GM19372 (cell line): ENCODE results near the gene NUDT9.

Experiments
- ATAC-seq: cut with Tn5 transposase; IDR thresholded peaks from one replicate; pipeline ENCODE4 v1.9.1; 2021; ENCODE audit warnings: mild to moderate bottlenecking, low read depth, moderate library complexity; ENCODE audit not compliant: unreplicated experiment

Gene NUDT9

DNA sequence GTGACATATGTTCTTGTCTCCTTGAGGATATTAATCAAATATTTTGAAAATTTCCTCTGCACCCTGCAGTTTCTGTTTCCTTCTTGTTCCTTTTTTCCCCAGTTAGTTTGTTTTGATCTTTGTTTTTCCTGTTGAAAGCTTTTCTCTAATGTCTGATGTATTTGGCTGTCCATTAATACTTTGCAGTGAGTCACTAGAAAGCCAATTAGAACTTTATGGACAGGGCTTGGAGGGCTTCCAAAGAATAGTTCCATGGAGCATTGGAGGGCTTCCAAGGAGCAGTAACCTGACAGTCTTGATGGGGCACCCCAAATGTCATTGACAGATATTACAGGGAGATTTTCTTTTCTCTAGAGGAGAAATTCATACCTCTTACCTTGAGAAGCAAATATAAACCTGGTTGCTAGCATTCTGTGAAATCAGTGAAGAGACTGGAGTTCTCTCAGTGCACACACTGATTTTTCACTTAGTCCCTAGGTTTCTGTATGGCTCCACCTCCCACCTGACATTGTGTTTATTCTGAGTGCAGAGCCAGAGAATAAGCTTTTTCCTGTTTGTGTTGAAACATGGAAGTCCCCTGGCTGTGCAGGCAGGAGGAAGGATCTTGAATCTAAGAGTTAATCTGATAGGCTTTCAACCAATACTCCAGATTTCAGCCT is 80.3 kb downstream of the NUDT9 start:
- ATAC-seq: no peak

DNA sequence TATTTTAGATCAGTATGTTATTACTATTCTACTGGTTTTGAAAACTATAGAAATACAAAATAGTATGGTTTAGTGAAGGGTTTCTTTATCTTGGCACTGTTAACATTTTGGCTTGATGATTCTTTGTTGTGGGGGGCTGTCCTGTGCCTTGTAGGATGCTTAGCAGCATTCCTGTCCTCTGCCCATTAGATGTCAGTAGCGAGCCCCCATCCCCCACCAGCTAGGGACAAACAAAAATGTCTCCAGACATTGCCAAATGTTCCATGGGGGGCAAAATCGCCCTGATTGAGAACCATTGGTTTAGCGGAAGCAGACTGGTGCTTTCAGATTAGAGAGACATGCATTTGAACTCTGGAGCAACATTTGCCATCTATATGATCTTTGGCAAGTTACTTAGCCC is 83.5 kb downstream of the NUDT9 start:
- ATAC-seq: no peak

DNA sequence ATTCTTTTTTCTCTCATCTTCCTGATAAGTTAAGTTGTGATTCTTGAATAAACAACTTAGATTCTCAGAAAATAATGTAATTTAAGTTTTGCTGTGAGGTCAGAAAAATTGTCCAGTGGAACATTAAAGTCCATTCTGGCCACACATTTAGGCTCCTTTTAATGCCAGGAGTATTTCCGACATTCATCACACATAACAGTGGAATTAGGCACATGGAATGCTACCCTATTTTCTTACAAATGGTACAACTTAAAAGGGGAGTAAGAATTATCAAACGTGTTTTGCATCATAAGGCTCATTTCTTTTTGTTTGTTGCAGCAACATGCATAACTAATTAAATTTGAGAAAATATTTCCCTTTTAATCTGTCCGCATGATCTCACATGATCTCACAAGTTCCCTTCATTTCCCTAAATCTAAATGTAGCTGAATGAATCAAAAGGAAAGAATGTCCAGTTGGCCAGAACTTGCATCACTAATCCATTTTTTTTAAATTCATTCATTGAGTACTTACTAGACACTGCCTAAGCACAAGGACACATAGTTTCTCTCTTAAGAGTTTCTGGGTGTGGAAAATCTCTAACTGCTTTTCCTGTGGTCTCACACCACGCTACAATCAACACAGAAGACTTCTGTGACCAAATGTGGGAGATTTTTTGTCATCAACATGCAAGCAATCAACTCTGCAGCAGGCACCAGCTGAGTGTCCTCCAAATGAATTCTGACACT is 84.8 kb downstream of the NUDT9 start:
- ATAC-seq: no peak
